Measurements from ENCODE around the gene PIK3R5.

Gene PIK3R5

DNA sequence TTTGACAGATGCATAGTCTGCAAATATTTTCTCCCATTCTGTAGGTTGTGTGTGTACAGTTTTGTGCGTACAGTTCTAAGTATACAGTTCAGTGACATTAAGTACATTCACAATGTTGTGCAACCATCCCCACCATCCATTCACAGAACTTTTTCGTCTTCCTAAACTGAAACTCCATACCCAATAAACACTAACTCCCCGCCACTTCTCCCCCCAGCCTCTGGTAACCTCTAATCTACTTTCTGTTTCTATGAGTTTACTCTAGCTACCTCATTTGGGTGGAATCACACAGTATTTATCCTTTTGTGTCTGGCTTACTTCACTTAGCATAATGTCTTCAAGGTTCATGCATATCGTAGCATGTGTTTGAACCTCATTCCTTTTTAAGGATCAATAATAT lies 14.3 kb downstream of the PIK3R5 start:
- Histone ChIP-seq H3K9ac (ENCODE audit: low read length) (no peak overlapping the region), H3K27me3 (ENCODE audit: control insufficient read depth, insufficient read depth, low read length) (peaks cover 5% of the 10 kb centered on the region; the same call in 1 of the 2 replicates), H3K9me3 (ENCODE audit: control insufficient read depth, insufficient read depth, low read depth, low read length) (no peaks in the 10 kb centered on the region), H3K27ac (ENCODE audit: low read depth, low read length) (no peak overlapping the region), H3K4me3 (ENCODE audit: low read depth, low read length) (no peak overlapping the region), H3K4me1 (ENCODE audit: control insufficient read depth, insufficient read depth, low read length) (peaks cover 12% of the 10 kb centered on the region), H3K36me3 (ENCODE audit: control insufficient read depth, insufficient read depth, low read length) (no peaks in the 10 kb centered on the region)

DNA sequence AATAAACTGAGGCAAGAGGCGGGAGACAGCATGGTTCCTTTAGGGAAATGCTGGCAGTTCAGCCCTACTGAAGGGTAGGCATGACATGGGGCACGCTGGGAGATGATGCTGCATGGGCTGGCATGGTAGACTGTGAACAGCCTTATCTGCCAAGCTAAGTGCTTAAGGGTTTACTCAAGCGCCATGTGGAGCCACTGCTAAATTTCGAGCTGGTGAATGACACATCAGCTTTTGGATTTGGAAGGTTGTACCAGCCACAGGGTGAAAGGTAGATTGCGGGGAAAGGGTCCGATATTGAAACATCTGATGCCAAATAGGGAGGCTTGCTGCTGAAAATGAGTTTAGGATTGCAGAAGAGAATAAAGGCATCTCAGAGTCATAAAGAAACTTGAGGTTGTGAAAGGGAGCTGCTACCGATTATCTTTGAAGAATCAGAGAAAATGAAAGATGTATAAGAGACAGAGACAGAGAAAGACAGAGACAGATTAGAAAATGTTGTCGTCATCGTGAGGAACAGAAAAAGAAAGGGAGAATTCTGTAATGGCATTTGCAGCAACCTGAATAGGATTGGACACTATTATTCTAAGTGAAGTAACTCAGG lies 16.3 kb downstream of the PIK3R5 start:
- Histone ChIP-seq H3K9ac (ENCODE audit: low read length) (no peak overlapping the region), H3K4me1 (ENCODE audit: control insufficient read depth, insufficient read depth, low read length) (peaks cover 3% of the 10 kb centered on the region), H3K4me3 (ENCODE audit: low read depth, low read length) (no peak overlapping the region), H3K27me3 (ENCODE audit: control insufficient read depth, insufficient read depth, low read length) (peaks cover 5% of the 10 kb centered on the region; the same call in 1 of the 2 replicates), H3K9me3 (ENCODE audit: control insufficient read depth, insufficient read depth, low read depth, low read length) (no peaks in the 10 kb centered on the region), H3K27ac (ENCODE audit: low read depth, low read length) (no peak overlapping the region), H3K36me3 (ENCODE audit: control insufficient read depth, insufficient read depth, low read length) (no peaks in the 10 kb centered on the region)

DNA sequence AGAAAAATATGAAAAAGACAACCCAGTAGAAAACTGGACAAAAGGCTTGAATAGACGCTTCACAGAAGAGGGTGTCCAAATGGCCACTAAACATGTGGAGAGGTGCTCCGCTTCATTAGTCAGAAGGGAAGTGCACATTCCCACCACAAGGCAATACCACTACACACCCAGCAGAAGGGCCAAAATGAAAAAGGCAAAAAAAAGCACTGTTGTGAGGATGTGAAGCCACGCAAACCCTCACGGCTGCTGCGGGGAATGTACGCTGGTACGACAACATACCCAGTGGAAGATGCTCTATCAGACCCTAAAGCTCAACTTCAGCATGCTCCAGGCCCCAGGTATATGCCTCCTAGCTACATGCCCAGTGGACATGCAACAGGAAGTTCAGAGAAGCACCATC lies 17.0 kb downstream of the PIK3R5 start:
- Histone ChIP-seq H3K4me3 (ENCODE audit: low read depth, low read length) (no peak overlapping the region), H3K27ac (ENCODE audit: low read depth, low read length) (no peak overlapping the region), H3K4me1 (ENCODE audit: control insufficient read depth, insufficient read depth, low read length) (no peaks in the 10 kb centered on the region), H3K9me3 (ENCODE audit: control insufficient read depth, insufficient read depth, low read depth, low read length) (no peaks in the 10 kb centered on the region), H3K9ac (ENCODE audit: low read length) (no peak overlapping the region), H3K36me3 (ENCODE audit: control insufficient read depth, insufficient read depth, low read length) (no peaks in the 10 kb centered on the region), H3K27me3 (ENCODE audit: control insufficient read depth, insufficient read depth, low read length) (peaks cover 5% of the 10 kb centered on the region; the same call in 1 of the 2 replicates)

DNA sequence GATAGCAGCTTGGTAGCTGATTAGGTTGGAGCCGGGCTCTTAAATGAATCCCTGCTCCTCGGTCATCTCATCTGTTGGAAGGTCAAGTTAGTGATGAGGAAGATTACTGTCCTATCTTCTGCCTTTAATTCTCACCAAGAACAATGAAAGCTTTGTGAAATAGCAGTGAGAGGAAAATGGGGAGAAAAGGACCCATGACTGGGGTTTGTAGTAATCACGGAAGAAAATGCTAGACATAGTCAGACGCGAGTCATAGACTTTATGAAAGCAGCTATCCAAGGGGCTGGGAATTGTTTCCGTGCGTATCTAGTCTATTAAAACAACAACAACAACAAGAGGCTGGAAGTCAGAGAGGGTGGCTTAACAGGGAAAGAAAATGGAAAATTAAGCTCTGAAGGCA lies 18.3 kb downstream of the PIK3R5 start:
- no peak overlapping the region for H3K9ac ChIP-seq (ENCODE audit: low read length)
- no peak overlapping the region for H3K4me3 ChIP-seq (ENCODE audit: low read depth, low read length)
- H3K9me3 ChIP-seq (ENCODE audit: control insufficient read depth, insufficient read depth, low read depth, low read length), result no peaks in the 10 kb centered on the region
- H3K27me3 ChIP-seq (ENCODE audit: control insufficient read depth, insufficient read depth, low read length), result peaks cover 5% of the 10 kb centered on the region; the same call in 1 of the 2 replicates
- no peaks in the 10 kb centered on the region for H3K36me3 ChIP-seq (ENCODE audit: control insufficient read depth, insufficient read depth, low read length)
- no peaks in the 10 kb centered on the region for H3K4me1 ChIP-seq (ENCODE audit: control insufficient read depth, insufficient read depth, low read length)
- H3K27ac ChIP-seq (ENCODE audit: low read depth, low read length), result no peak overlapping the region

DNA sequence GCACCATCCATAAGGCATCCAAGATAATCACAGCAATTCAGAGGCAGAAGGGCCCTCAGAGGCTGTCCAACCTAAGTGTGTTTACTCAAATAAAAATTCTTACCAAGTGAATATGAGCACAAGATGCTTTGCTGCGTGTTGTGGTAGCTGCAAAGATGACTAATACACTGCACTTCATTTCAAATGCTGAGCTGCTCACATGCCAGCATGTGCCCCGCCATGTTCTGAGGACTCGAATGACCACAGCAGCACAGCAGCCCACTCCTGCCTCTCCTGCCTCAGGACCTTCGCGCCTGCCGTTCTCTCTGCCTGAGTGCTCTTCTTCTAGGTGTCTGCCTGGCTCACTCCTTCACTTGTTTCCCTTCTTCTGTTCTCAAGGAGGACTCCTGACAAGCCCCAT lies 19.0 kb downstream of the PIK3R5 start:
- peaks cover 5% of the 10 kb centered on the region; the same call in 1 of the 2 replicates for H3K27me3 ChIP-seq (ENCODE audit: control insufficient read depth, insufficient read depth, low read length)
- H3K9ac ChIP-seq (ENCODE audit: low read length), result no peak overlapping the region
- no peaks in the 10 kb centered on the region for H3K36me3 ChIP-seq (ENCODE audit: control insufficient read depth, insufficient read depth, low read length)
- no peak overlapping the region for H3K27ac ChIP-seq (ENCODE audit: low read depth, low read length)
- no peaks in the 10 kb centered on the region for H3K9me3 ChIP-seq (ENCODE audit: control insufficient read depth, insufficient read depth, low read depth, low read length)
- no peaks in the 10 kb centered on the region for H3K4me1 ChIP-seq (ENCODE audit: control insufficient read depth, insufficient read depth, low read length)
- H3K4me3 ChIP-seq (ENCODE audit: low read depth, low read length), result no peak overlapping the region

DNA sequence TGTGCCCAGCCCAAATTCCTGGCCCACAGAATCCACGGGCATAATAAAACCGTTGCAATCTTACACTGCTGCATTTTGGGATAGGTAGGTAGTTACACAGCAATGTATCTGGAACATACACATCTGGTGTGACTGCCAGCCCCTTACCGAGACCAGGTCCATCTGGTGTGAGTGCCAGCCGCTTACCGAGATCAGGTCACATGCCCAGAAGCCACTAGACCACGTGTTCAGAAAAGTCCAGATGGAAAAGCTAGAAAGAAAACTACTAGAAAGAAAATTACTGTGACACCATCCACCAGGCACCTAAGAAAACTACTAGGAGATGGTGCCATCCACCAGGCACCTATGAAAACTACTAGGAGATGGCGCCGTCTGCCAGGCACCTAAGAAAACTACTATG lies 19.4 kb downstream of the PIK3R5 start:
- H3K9me3 ChIP-seq (ENCODE audit: control insufficient read depth, insufficient read depth, low read depth, low read length), result no peaks in the 10 kb centered on the region
- H3K9ac ChIP-seq (ENCODE audit: low read length), result no peak overlapping the region
- H3K27me3 ChIP-seq (ENCODE audit: control insufficient read depth, insufficient read depth, low read length), result peaks cover 5% of the 10 kb centered on the region; the same call in 1 of the 2 replicates
- H3K4me1 ChIP-seq (ENCODE audit: control insufficient read depth, insufficient read depth, low read length), result peaks cover under 1% of the 10 kb centered on the region; the same call in 1 of the 2 replicates
- no peak overlapping the region for H3K4me3 ChIP-seq (ENCODE audit: low read depth, low read length)
- no peak overlapping the region for H3K27ac ChIP-seq (ENCODE audit: low read depth, low read length)
- no peaks in the 10 kb centered on the region for H3K36me3 ChIP-seq (ENCODE audit: control insufficient read depth, insufficient read depth, low read length)

DNA sequence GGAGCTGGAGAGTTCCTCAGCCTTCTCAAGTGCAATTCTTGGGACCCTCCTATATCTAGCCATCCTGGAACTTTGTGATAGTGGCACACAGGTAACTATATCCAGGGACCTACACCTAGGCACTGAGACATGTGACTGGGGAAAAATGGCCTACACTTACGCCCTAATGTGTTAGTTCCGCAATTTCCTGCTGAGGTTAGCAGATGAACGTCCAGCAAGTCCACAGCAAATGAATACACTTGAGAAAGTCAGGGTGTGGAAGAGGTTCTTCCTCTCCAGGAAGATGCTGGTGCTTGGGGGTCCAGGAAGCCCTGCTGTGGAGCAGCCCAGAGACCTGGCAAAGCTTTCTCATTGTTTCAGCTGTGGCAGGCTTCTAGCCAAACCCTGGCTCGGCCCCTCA lies 20.8 kb downstream of the PIK3R5 start:
- H3K4me3 ChIP-seq (ENCODE audit: low read depth, low read length), result no peak overlapping the region
- peaks cover 5% of the 10 kb centered on the region; the same call in 1 of the 2 replicates for H3K27me3 ChIP-seq (ENCODE audit: control insufficient read depth, insufficient read depth, low read length)
- H3K36me3 ChIP-seq (ENCODE audit: control insufficient read depth, insufficient read depth, low read length), result no peaks in the 10 kb centered on the region
- no peak overlapping the region for H3K9ac ChIP-seq (ENCODE audit: low read length)
- H3K27ac ChIP-seq (ENCODE audit: low read depth, low read length), result no peak overlapping the region
- peaks cover 9% of the 10 kb centered on the region; the same call in 1 of the 2 replicates for H3K4me1 ChIP-seq (ENCODE audit: control insufficient read depth, insufficient read depth, low read length)
- H3K9me3 ChIP-seq (ENCODE audit: control insufficient read depth, insufficient read depth, low read depth, low read length), result no peaks in the 10 kb centered on the region

DNA sequence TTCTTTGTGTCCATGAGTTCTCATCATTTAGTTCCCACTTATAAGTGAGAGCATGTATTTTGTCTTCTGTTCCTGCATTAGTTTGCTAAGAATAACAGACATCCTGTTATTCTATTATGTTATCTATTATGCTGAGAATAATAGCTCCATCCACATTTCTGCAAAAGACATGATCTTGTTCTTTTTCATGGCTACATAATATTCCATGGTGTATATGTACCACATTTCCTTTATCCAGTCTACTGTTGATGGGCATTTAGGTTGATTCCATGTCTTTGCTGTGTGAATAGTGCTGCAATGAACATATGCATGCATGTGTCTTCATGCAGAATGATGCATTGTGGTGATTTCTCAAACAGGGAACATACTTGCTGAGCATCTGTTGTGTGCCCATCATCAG lies 21.4 kb downstream of the PIK3R5 start:
- peaks cover 3% of the 10 kb centered on the region; the same call in 1 of the 2 replicates for H3K27me3 ChIP-seq (ENCODE audit: control insufficient read depth, insufficient read depth, low read length)
- no peak overlapping the region for H3K27ac ChIP-seq (ENCODE audit: low read depth, low read length)
- H3K9ac ChIP-seq (ENCODE audit: low read length), result no peak overlapping the region
- peaks cover 13% of the 10 kb centered on the region; the same call in 1 of the 2 replicates for H3K4me1 ChIP-seq (ENCODE audit: control insufficient read depth, insufficient read depth, low read length)
- H3K4me3 ChIP-seq (ENCODE audit: low read depth, low read length), result no peak overlapping the region
- H3K9me3 ChIP-seq (ENCODE audit: control insufficient read depth, insufficient read depth, low read depth, low read length), result no peaks in the 10 kb centered on the region
- H3K36me3 ChIP-seq (ENCODE audit: control insufficient read depth, insufficient read depth, low read length), result no peaks in the 10 kb centered on the region

DNA sequence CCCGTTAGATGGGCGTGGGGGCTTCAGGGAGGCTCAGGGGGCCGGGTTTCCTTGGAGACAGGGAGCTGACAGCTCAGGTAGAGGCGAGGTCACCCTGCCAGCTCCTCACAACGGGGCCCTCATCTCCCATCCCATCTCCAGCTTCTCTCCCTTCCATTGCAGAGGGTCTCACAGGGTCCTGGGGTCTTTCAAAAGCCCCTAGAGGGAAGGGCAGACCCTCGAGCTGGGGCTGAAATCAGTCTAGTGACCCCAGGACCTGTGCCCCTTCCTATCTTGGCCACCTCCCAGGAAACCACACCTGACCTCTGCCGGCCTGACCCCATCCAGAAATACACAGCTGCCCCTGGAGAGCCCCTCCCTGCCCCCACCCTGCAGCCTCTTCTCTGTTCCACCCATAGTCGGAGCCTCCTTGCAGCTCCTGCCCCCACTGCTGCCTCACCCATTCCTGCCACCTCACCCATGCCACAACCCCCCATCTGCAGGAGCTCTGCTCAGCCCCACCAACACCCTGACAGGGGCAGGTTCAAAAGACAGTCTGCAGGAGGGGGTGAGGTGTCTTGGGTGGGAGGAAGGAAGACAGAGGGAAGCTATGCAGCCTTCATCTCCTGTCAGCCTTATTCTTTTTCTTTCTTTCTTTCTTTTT lies 23.4 kb downstream of the PIK3R5 start:
- Histone ChIP-seq H3K9me3 (ENCODE audit: control insufficient read depth, insufficient read depth, low read depth, low read length) (no peaks in the 10 kb centered on the region), H3K27me3 (ENCODE audit: control insufficient read depth, insufficient read depth, low read length) (no peaks in the 10 kb centered on the region), H3K4me1 (ENCODE audit: control insufficient read depth, insufficient read depth, low read length) (peaks cover 13% of the 10 kb centered on the region; the same call in 1 of the 2 replicates), H3K27ac (ENCODE audit: low read depth, low read length) (no peak overlapping the region), H3K4me3 (ENCODE audit: low read depth, low read length) (no peak overlapping the region), H3K36me3 (ENCODE audit: control insufficient read depth, insufficient read depth, low read length) (no peaks in the 10 kb centered on the region), H3K9ac (ENCODE audit: low read length) (no peak overlapping the region)

DNA sequence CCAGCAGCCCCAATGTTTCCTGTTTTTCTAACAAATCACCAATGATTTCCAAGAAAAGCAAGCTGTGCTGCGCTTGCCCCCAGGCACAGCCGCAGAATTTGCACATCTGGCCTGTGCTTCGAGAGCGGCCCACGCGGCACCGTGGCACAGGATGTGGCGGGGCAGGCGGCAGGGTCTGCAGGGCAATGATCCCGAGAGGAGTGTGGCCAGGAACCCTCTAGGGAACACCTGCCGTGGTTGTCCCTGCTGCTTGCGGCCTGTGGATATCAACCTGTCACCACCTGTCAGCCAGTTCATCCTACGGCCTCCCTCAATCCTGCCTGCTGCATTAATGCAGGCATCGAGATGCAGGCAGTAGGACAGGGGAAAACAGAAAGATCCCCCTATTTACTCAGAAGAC lies 24.0 kb downstream of the PIK3R5 start:
- Histone ChIP-seq H3K9ac (ENCODE audit: low read length) (no peak overlapping the region), H3K9me3 (ENCODE audit: control insufficient read depth, insufficient read depth, low read depth, low read length) (no peaks in the 10 kb centered on the region), H3K27me3 (ENCODE audit: control insufficient read depth, insufficient read depth, low read length) (no peaks in the 10 kb centered on the region), H3K4me3 (ENCODE audit: low read depth, low read length) (no peak overlapping the region), H3K27ac (ENCODE audit: low read depth, low read length) (no peak overlapping the region), H3K36me3 (ENCODE audit: control insufficient read depth, insufficient read depth, low read length) (no peaks in the 10 kb centered on the region), H3K4me1 (ENCODE audit: control insufficient read depth, insufficient read depth, low read length) (peaks cover 13% of the 10 kb centered on the region; the same call in 1 of the 2 replicates)

DNA sequence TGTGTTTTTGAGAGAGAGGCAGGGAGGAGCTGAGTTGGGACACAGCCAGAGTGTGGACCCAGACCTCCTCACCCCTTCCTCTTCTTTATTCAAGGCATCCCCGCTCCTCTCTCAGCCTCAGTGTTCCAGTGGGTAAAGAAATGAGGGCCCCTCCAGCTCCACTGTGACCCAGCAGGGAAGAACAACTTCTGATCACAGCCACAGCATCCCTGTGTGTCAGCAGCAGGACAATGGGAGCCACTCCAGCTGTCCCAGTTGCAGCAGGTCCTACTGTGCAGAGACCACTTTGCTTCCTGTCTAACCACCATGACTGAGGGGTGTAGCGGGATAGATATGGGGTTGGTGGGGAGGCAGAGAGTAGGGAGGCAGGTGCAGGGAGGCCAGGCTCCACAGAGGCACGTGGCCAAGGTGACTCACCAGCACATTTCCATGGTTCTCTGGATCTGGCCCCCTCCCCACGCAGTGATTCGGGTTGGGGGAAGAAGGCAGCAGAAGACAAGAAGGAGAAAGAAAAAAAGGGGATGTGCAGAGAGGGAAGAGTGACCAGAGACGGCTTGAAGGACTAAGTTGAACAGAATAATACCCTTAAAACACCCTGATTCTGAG lies 24.5 kb downstream of the PIK3R5 start:
- Histone ChIP-seq H3K27me3 (ENCODE audit: control insufficient read depth, insufficient read depth, low read length) (no peaks in the 10 kb centered on the region), H3K9ac (ENCODE audit: low read length) (no peak overlapping the region), H3K9me3 (ENCODE audit: control insufficient read depth, insufficient read depth, low read depth, low read length) (no peaks in the 10 kb centered on the region), H3K4me3 (ENCODE audit: low read depth, low read length) (no peak overlapping the region), H3K36me3 (ENCODE audit: control insufficient read depth, insufficient read depth, low read length) (no peaks in the 10 kb centered on the region), H3K27ac (ENCODE audit: low read depth, low read length) (no peak overlapping the region), H3K4me1 (ENCODE audit: control insufficient read depth, insufficient read depth, low read length) (peaks cover 13% of the 10 kb centered on the region; the same call in 1 of the 2 replicates)
